ENCODE data around the gene CATSPERE. TPM values are rescaled to one million over a fixed set of nuclear protein-coding genes. Genes with fewer than 3 reads are reported as not detected.
A peak's percentile ranks its signal among the peaks of the same experiment; 100 is the strongest.

The CATSPERE gene
- total and polyA plus RNA-seq, 9 of the 15 experiments (the other 6 are each of a cell fraction or from before 2014, with no cell fraction given): 0.06 to 0.16 (median 0.09) TPM; not detected in 3

- BruUV-seq (replicated peaks): no TSS peak
- intact Hi-C loops (cut with micrococcal nuclease): no loop called here
- FAIRE-seq (peak; percentile 23), ATAC-seq (no peak), DNase-seq (ENCODE audit: extremely low read depth in 1 of 4, low spot score in 3 of 4) (no peak)
- in situ Hi-C loops (cut with MboI): no loop called here
- Histone ChIP-seq H3K27ac (ENCODE audit: extremely low read depth, low read depth, low read length) (no peak overlapping the region), H3K9me1 (ENCODE audit: control insufficient read depth, insufficient read depth, low read length) (no peaks in the 10 kb centered on the region), H3K4me2 (ENCODE audit: insufficient read depth, low read length) (no peak overlapping the region), H4K20me1 (replicated peaks; ENCODE audit: control insufficient read depth, insufficient read depth, low read length) (no peaks in the 10 kb centered on the region), H2AFZ (ENCODE audit: low read depth, low read length) (no peak overlapping the region), H3K27me3 (ENCODE audit: control insufficient read depth in 2 of 2, insufficient read depth in 2 of 2, low read length in 2 of 2) (no peaks in the 10 kb centered on the region), H3K4me1 (replicated peaks in 1 of 2; ENCODE audit: control insufficient read depth in 2 of 2, insufficient read depth in 2 of 2, low read length in 2 of 2) (no peaks in the 10 kb centered on the region), H3K9me3 (replicated peaks; ENCODE audit: control insufficient read depth, insufficient read depth, low read depth, low read length) (no peaks in the 10 kb centered on the region), H3K4me3 (no peak overlapping the region), H3K36me3 (ENCODE audit: control insufficient read depth, insufficient read depth, low read length) (peaks cover 78% of the 10 kb centered on the region), H3K9ac (ENCODE audit: insufficient read depth in 1 of 2, low read depth in 2 of 2, low read length in 2 of 2) (no peak overlapping the region), H3K79me2 (ENCODE audit: control insufficient read depth, insufficient read depth, low read length) (no peaks in the 10 kb centered on the region)
- TF ChIP-seq, protein P1, sequence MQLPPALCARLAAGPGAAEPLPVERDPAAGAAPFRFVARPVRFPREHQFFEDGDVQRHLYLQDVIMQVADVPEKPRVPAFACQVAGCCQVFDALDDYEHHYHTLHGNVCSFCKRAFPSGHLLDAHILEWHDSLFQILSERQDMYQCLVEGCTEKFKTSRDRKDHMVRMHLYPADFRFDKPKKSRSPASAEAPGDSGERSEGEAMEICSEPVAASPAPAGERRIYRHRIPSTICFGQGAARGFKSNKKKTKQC (CRISPR knock-in tag; IDR thresholded peaks at IDR 0.05): no peak
- no peak for TF ChIP-seq MTA2 (IDR thresholded peaks at IDR 0.05; ENCODE audit: low read depth)
- no peak for TF ChIP-seq MITF (IDR thresholded peaks at IDR 0.05)
- TF ChIP-seq, protein P2, sequence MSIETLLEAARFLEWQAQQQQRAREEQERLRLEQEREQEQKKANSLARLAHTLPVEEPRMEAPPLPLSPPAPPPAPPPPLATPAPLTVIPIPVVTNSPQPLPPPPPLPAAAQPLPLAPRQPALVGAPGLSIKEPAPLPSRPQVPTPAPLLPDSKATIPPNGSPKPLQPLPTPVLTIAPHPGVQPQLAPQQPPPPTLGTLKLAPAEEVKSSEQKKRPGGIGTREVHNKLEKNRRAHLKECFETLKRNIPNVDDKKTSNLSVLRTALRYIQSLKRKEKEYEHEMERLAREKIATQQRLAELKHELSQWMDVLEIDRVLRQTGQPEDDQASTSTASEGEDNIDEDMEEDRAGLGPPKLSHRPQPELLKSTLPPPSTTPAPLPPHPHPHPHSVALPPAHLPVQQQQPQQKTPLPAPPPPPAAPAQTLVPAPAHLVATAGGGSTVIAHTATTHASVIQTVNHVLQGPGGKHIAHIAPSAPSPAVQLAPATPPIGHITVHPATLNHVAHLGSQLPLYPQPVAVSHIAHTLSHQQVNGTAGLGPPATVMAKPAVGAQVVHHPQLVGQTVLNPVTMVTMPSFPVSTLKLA (conservative IDR thresholded peaks at IDR 0.05): no peak
- TF ChIP-seq NFIX (CRISPR knock-in tag; IDR thresholded peaks at IDR 0.05; ENCODE audit: low read depth): no peak
- TF ChIP-seq ZNF717 (CRISPR knock-in tag; IDR thresholded peaks at IDR 0.05): no peak
- no peak for TF ChIP-seq ETS1 (conservative IDR thresholded peaks at IDR 0.05; ENCODE audit: control insufficient read depth, low read depth, low read length)
- TF ChIP-seq CXXC5 (CRISPR knock-in tag; IDR thresholded peaks at IDR 0.05): no peak
- no peak for TF ChIP-seq MCM7 (IDR thresholded peaks at IDR 0.05)
- ChIA-PET CTCF (ENCODE audit: low intra/inter-chr PET ratio) (no interaction called here), POLR2A (interaction anchor here (0.8 to 0.9 kb wide), 2 partner anchors 14 to 24 kb away, joined by 3 to 4 read pairs; no protein-coding TSS in a partner anchor)
- 95% methylated on average over 2 of the region's 2 CpGs for WGBS (ENCODE audit: insufficient coverage, low coverage, missing lambda C conversion rate)
These were observed 36.3 kb upstream of the CATSPERE start for GRCh38 chr1:244424649-244425334.
